GM13977 (cell line): ENCODE data around the gene MAPRE3.
"Not testable (repeated sequence)": the region's sequence is repeated elsewhere in the genome, so short reads cannot be mapped to it uniquely, and the experiment has no call there.

Source experiments
- DNase-seq: peaks from one replicate; pipeline ENCODE4 v3.0.0; 2012; ENCODE audit warnings: low spot score
- CTCF ChIP-seq: IDR thresholded peaks from 2 replicates; pipeline ENCODE4 v1.5.1; 2012; ENCODE audit warnings: mild to moderate bottlenecking, control low read depth; ENCODE audit not compliant: insufficient read depth; ENCODE audit errors: extremely low read depth, missing control alignments
- in situ Hi-C: fragments of 300-500 bp; cut with MboI; formaldehyde crosslinking; loops from one replicate; pipeline ENCODE4 v1.12.0; 2022; ENCODE audit warnings: low sequenced_read_pairs, low pct_unique_long_range_greater_than_20kb, mixed read lengths, inconsistent platforms; ENCODE audit not compliant: unreplicated experiment

The MAPRE3 gene

GRCh38 chr2:27071277-27071989 lies 101.0 kb downstream of the MAPRE3 start, which contains the start of gene OST4:
Gene OST4, minus strand, starts transcription at chr2:27071654.
- no peak for TF ChIP-seq CTCF
- in situ Hi-C loops: no loop called here
- DNase-seq: peak; percentile 99

- TF ChIP-seq CTCF: no peak
- DNase-seq: peak; percentile 67
- in situ Hi-C loops: no loop called here
These were observed 101.8 kb downstream of the MAPRE3 start for GRCh38 chr2:27071990-27072830.

- no peak for TF ChIP-seq CTCF
- in situ Hi-C loops: no loop called here
- DNase-seq: no peak
These were observed 102.5 kb downstream of the MAPRE3 start for GRCh38 chr2:27072920-27073319.

- DNase-seq: no peak
- TF ChIP-seq CTCF: no peak
- in situ Hi-C loops: no loop called here
These were observed 103.3 kb downstream of the MAPRE3 start for GRCh38 chr2:27073782-27074181.

GRCh38 chr2:27074738-27075565 lies 104.5 kb downstream of the MAPRE3 start:
- no peak for TF ChIP-seq CTCF
- no peak for DNase-seq
- in situ Hi-C loops: no loop called here

GRCh38 chr2:27075566-27075871 lies 105.1 kb downstream of the MAPRE3 start:
- in situ Hi-C loops, DNase-seq: not testable (repeated sequence)
